ENCODE measurements around the gene C21orf91. TPM values are rescaled to one million over a fixed set of nuclear protein-coding genes. Genes with fewer than 3 reads are reported as not detected.

Gene C21orf91
- total RNA-seq = 31.1 and 32.3 TPM in 2 replicates
- total RNA-seq (2013) = 22.8 TPM
- 6.7 and 7.7 TPM in 2 replicates for polyA plus RNA-seq
- polyA minus RNA-seq = 11.7 and 14.2 TPM in 2 replicates

GRCh38 chr21:17819114-17819876 lies at the start of gene C21orf91:
Gene C21orf91 (minus strand): TSS chr21:17819356. CDS start chr21:17818318, 1,038 bp downstream.
- DNase-seq (peak; percentile 95), ATAC-seq (ENCODE audit: low read depth) (peak; percentile 84)
- WGBS (ENCODE audit: insufficient coverage) = under 1% methylated on average over 67 of the region's 78 CpGs
- H4K20me1 ChIP-seq (ENCODE audit: control insufficient read depth, insufficient read depth, low read length, poor library complexity, severe bottlenecking) = peaks cover 19% of the 10 kb centered on the region
- peak within 1 kb of the TSS; percentile 86 to 96 for H3K27ac ChIP-seq (ENCODE audit: low read length in 2 of 2)
- peak within 1 kb of the TSS; percentile 100 for H3K27ac Mint-ChIP-seq
- H3K9me3 ChIP-seq (ENCODE audit: control extremely low read depth in 1 of 3, control insufficient read depth in 2 of 3, insufficient read depth in 1 of 3, low read length in 2 of 3) = no peaks in the 10 kb centered on the region
- H3K79me2 ChIP-seq (ENCODE audit: control insufficient read depth, insufficient read depth, low read length) = peaks cover 38% of the 10 kb centered on the region
- peaks cover 24 to 26% of the 10 kb centered on the region in 2 donors for H3K4me1 ChIP-seq (ENCODE audit: control insufficient read depth in 2 of 2, insufficient read depth in 2 of 2, low read length in 2 of 2)
- no peaks in the 10 kb centered on the region for H3K27me3 Mint-ChIP-seq
- peak within 1 kb of the TSS; percentile 87 for H3K4me2 ChIP-seq (replicated peaks; ENCODE audit: low read depth, low read length, poor library complexity, severe bottlenecking)
- H3K27me3 ChIP-seq (replicated peaks in 1 of 4; ENCODE audit: control extremely low read depth in 1 of 4, control insufficient read depth in 3 of 4, insufficient read depth in 4 of 4, low read length in 3 of 4) = no peaks in the 10 kb centered on the region
- peak within 1 kb of the TSS; percentile 99 for H3K4me3 Mint-ChIP-seq
- H3K4me1 Mint-ChIP-seq = peaks cover 36% of the 10 kb centered on the region
- CTCF ChIA-PET = interaction anchor here (1.0 to 1.6 kb wide), 6 partner anchors 9 to 140 kb away, joined by 3 to 5 read pairs (median 3); no protein-coding TSS in a partner anchor
- no peaks in the 10 kb centered on the region for H3K9me3 Mint-ChIP-seq (ENCODE audit: insufficient read depth)
- peak within 1 kb of the TSS; percentile 84 to 93 (median 92) for H3K4me3 ChIP-seq (ENCODE audit: control extremely low read depth in 1 of 5, extremely low read depth in 1 of 5, insufficient read depth in 1 of 5, low read depth in 2 of 5, low read length in 4 of 5)
- intact Hi-C loops (cut with micrococcal nuclease) = loop anchor here (1.0 to 2.0 kb wide), 3 partner anchors 24 to 140 kb away; no protein-coding TSS in a partner anchor
- POLR2A ChIA-PET = interaction anchor here (1.0 to 2.4 kb wide), 4 partner anchors 14 to 38 kb away, joined by 3 to 14 read pairs (median 3); no protein-coding TSS in a partner anchor
- peaks cover 0 to 22% of the 10 kb centered on the region in 2 experiments for H3K36me3 ChIP-seq (replicated peaks in 1 of 2; ENCODE audit: control extremely low read depth in 1 of 2, control insufficient read depth in 1 of 2, extremely low read depth in 1 of 2, insufficient read depth in 2 of 2, low read length in 1 of 2)
- TF ChIP-seq EZH2 (IDR thresholded peaks at IDR 0.05; ENCODE audit: borderline replicate concordance, insufficient read depth, low read depth, low read length, poor library complexity, severe bottlenecking) (no peak), CTCF (IDR thresholded peaks at IDR 0.05) (no peak)
- peak within 1 kb of the TSS; percentile 93 for H2AFZ ChIP-seq (ENCODE audit: insufficient read depth, low read depth, low read length, poor library complexity, severe bottlenecking)
- H3K9ac ChIP-seq (ENCODE audit: low read length) = peak within 1 kb of the TSS; percentile 86

DNA sequence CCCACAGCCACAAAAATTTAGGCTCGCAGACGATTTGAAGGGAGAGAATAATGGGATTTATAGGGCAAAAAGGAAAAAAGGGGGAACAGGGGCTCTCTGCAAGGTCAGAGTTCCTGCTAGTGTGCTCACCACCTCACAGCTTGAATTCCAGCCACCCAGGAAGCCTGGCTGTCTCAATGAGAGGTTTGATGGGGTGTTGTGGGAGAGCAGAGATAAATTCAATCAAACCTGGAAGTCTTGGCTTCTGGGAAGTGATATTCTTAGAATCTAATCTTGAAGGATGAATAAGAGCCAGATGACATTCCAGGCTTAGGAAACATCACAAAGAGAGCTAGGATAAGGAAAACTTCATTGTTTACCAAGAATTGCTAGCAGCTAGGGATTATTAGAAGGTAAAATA lies 47.4 kb upstream of the C21orf91 start:
- no peaks in the 10 kb centered on the region for H4K20me1 ChIP-seq (ENCODE audit: control insufficient read depth, insufficient read depth, low read length, poor library complexity, severe bottlenecking)
- no peaks in the 10 kb centered on the region for H3K27me3 ChIP-seq (replicated peaks in 1 of 4; ENCODE audit: control extremely low read depth in 1 of 4, control insufficient read depth in 3 of 4, insufficient read depth in 4 of 4, low read length in 3 of 4)
- ATAC-seq (ENCODE audit: low read depth) (no peak), DNase-seq (no peak)
- H3K4me2 ChIP-seq (replicated peaks; ENCODE audit: low read depth, low read length, poor library complexity, severe bottlenecking) = no peak overlapping the region
- no peaks in the 10 kb centered on the region for H3K4me1 ChIP-seq (ENCODE audit: control insufficient read depth in 2 of 2, insufficient read depth in 2 of 2, low read length in 2 of 2)
- Mint-ChIP-seq H3K27ac (no peak overlapping the region), H3K4me3 (no peak overlapping the region), H3K4me1 (no peaks in the 10 kb centered on the region), H3K9me3 (ENCODE audit: insufficient read depth) (no peaks in the 10 kb centered on the region), H3K27me3 (peaks cover 4% of the 10 kb centered on the region)
- no peaks in the 10 kb centered on the region for H3K9me3 ChIP-seq (ENCODE audit: control extremely low read depth in 1 of 3, control insufficient read depth in 2 of 3, insufficient read depth in 1 of 3, low read length in 2 of 3)
- no peaks in the 10 kb centered on the region for H3K79me2 ChIP-seq (ENCODE audit: control insufficient read depth, insufficient read depth, low read length)
- no CpG with 5 or more reads among the region's 2 CpGs for WGBS (ENCODE audit: insufficient coverage)
- ChIA-PET POLR2A (no interaction called here), CTCF (no interaction called here)
- no peak overlapping the region for H3K4me3 ChIP-seq (ENCODE audit: control extremely low read depth in 1 of 5, extremely low read depth in 1 of 5, insufficient read depth in 1 of 5, low read depth in 2 of 5, low read length in 4 of 5)
- no peaks in the 10 kb centered on the region for H3K36me3 ChIP-seq (replicated peaks in 1 of 2; ENCODE audit: control extremely low read depth in 1 of 2, control insufficient read depth in 1 of 2, extremely low read depth in 1 of 2, insufficient read depth in 2 of 2, low read length in 1 of 2)
- intact Hi-C loops (cut with micrococcal nuclease) = no loop called here
- H2AFZ ChIP-seq (ENCODE audit: insufficient read depth, low read depth, low read length, poor library complexity, severe bottlenecking) = no peak overlapping the region
- H3K27ac ChIP-seq (ENCODE audit: low read length in 2 of 2) = no peak overlapping the region
- TF ChIP-seq CTCF (IDR thresholded peaks at IDR 0.05) (no peak), EZH2 (IDR thresholded peaks at IDR 0.05; ENCODE audit: borderline replicate concordance, insufficient read depth, low read depth, low read length, poor library complexity, severe bottlenecking) (no peak)
- H3K9ac ChIP-seq (ENCODE audit: low read length) = no peak overlapping the region

Measured in B cell (primary cell).